ENCODE measurements around the gene MROH7. TPM values are rescaled to one million over a fixed set of nuclear protein-coding genes. Genes with fewer than 3 reads are reported as not detected.

MROH7 gene
- total and polyA plus RNA-seq, 4 donors: 2.1 to 42.3 (median 14.7) TPM

DNA sequence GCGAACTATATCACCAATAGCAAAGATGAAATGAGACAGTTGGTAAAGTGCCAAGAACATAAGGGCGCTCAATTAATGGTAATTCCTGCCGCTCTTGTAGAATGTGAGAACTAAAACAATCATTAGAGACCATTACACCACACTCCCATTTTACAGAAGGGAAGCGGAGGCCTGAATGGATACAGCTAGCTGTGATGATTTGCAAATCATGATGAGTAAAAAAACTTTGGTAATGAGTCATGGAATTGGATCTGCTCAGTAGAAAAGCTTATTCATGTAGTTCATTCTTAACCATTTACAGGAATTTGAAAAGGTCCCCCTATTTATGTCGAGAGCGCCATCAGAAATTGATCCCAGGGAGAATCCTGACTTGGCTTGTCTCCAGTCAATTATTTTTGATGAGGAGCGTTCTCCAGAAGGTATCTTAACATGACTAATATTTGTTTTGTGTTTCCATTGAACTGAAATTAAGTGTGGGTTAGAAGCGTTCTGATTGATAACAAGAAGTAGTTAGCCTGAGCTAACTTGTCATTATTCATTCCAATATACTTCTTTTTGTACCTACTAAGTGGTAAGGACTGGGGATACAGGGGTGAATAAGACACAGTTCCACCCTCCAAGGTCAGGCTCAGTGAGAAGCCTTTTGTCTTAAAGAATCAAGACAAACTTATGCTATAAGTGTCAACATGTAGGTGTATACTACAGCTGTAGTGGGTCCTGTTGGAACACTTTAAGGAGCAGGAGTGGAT lies 74.9 kb downstream of the MROH7 start:
- Histone ChIP-seq H3K27ac (ENCODE audit: low read depth in 1 of 2, low read length in 2 of 2) (no peak overlapping the region), H3K4me1 (ENCODE audit: control insufficient read depth in 1 of 2, insufficient read depth in 2 of 2, low read length in 2 of 2) (no peaks in the 10 kb centered on the region), H3K27me3 (ENCODE audit: control insufficient read depth in 1 of 2, insufficient read depth in 2 of 2, low read length in 1 of 2) (no peaks in the 10 kb centered on the region), H3K36me3 (ENCODE audit: control insufficient read depth in 1 of 2, insufficient read depth in 2 of 2, low read length in 1 of 2) (no peaks in the 10 kb centered on the region), H3K9me3 (ENCODE audit: control insufficient read depth, low read length) (no peaks in the 10 kb centered on the region), H3K4me3 (ENCODE audit: low read length in 2 of 2) (peak overlapping the region; percentile 55 to 67)
- intact Hi-C loops (cut with DNase I): loop anchor here (10.0 kb wide), 2 partner anchors 172 to 222 kb away; partner anchors contain the start of gene ACOT11 (in 1 of the 2)
- DNase-seq (no peak), ATAC-seq (ENCODE audit: low FRiP score) (no peak)
- WGBS, 2 donors: 41 to 48% methylated on average over 8 of the region's 8 CpGs

DNA sequence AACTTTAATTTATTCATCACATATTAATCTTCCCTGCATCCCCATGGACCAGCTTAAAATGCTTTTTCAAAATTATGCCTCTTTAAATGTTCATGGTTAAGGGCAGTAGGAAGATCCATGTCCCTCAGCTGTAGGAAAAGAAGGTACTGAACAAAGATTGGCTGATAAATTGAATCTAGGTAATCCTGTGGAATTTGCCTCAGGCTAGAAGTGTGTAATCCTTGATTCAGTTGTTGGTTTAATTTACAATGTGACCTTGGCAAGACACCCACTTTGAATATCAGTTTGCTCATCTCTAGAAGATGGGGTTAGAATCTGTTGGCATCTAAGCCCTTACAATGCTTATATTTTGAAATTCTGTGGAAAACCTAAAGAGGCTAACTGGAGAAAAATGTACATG lies 80.1 kb downstream of the MROH7 start:
- Histone ChIP-seq H3K4me1 (ENCODE audit: control insufficient read depth in 1 of 2, insufficient read depth in 2 of 2, low read length in 2 of 2) (no peaks in the 10 kb centered on the region), H3K9me3 (ENCODE audit: control insufficient read depth, low read length) (no peaks in the 10 kb centered on the region), H3K27me3 (ENCODE audit: control insufficient read depth in 1 of 2, insufficient read depth in 2 of 2, low read length in 1 of 2) (no peaks in the 10 kb centered on the region), H3K36me3 (ENCODE audit: control insufficient read depth in 1 of 2, insufficient read depth in 2 of 2, low read length in 1 of 2) (peaks cover 3 to 9% of the 10 kb centered on the region in 2 donors), H3K4me3 (ENCODE audit: low read length in 2 of 2) (no peak overlapping the region), H3K27ac (ENCODE audit: low read depth in 1 of 2, low read length in 2 of 2) (no peak overlapping the region)
- DNase-seq (no peak), ATAC-seq (ENCODE audit: low FRiP score) (no peak)
- intact Hi-C loops (cut with DNase I): no loop called here

DNA sequence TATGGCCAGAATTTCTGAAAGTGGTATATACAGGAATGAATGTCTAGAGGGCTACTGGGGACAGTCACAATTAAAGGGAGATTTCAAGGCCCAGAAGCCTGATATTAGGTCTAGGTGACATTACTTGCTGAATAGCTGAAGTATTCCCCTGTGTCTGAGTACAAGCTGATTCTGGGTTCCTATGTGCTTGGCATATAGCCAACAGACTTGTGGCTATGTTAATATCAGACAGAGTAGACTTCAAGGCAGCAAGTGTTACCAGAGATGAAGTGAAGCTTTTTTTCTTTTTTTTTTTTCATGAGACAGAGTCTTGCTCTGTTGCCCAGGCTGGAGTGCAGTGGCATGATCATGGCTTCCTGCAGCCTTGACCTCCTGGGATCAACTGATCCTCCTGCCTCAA lies 82.4 kb downstream of the MROH7 start:
- intact Hi-C loops (cut with DNase I): no loop called here
- no peak for DNase-seq
- Histone ChIP-seq H3K4me1 (ENCODE audit: control insufficient read depth in 1 of 2, insufficient read depth in 2 of 2, low read length in 2 of 2) (no peaks in the 10 kb centered on the region), H3K27ac (ENCODE audit: low read depth in 1 of 2, low read length in 2 of 2) (no peak overlapping the region), H3K9me3 (ENCODE audit: control insufficient read depth, low read length) (no peaks in the 10 kb centered on the region), H3K4me3 (ENCODE audit: low read length in 2 of 2) (no peak overlapping the region), H3K36me3 (ENCODE audit: control insufficient read depth in 1 of 2, insufficient read depth in 2 of 2, low read length in 1 of 2) (peaks cover 3 to 10% of the 10 kb centered on the region in 2 donors), H3K27me3 (ENCODE audit: control insufficient read depth in 1 of 2, insufficient read depth in 2 of 2, low read length in 1 of 2) (no peaks in the 10 kb centered on the region)
- no peak for ATAC-seq (ENCODE audit: low FRiP score)

GRCh38 chr1:54724771-54725170 lies 83.2 kb downstream of the MROH7 start:
- Histone ChIP-seq H3K4me3 (ENCODE audit: low read length in 2 of 2) (no peak overlapping the region), H3K27me3 (ENCODE audit: control insufficient read depth in 1 of 2, insufficient read depth in 2 of 2, low read length in 1 of 2) (no peaks in the 10 kb centered on the region), H3K4me1 (ENCODE audit: control insufficient read depth in 1 of 2, insufficient read depth in 2 of 2, low read length in 2 of 2) (no peaks in the 10 kb centered on the region), H3K27ac (ENCODE audit: low read depth in 1 of 2, low read length in 2 of 2) (no peak overlapping the region), H3K9me3 (ENCODE audit: control insufficient read depth, low read length) (no peaks in the 10 kb centered on the region), H3K36me3 (ENCODE audit: control insufficient read depth in 1 of 2, insufficient read depth in 2 of 2, low read length in 1 of 2) (peaks cover 3 to 13% of the 10 kb centered on the region in 2 donors)
- intact Hi-C loops (cut with DNase I): no loop called here
- DNase-seq (no peak), ATAC-seq (ENCODE audit: low FRiP score) (no peak)
- WGBS, 2 donors: 89 to 100% methylated on average over 1 of the region's 1 CpG

DNA sequence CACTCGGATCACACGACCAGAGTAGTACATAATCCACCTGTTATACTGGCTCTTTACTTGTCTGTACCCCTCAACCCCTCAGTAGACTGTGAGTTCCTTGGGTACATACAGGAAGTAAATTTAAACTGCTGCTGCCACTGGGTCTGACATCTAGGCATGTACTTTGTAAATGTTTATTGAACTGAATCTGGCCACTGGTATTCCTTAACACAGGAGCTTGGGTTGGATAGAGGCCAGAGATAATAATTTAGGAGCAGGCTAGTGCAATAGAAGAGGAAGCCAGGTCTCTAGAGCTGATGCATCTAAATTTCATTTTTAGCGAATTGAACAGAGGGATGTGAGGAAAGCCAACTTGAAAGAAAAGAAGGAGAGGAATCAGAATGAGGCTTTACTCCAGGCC lies 86.4 kb downstream of the MROH7 start:
- no peaks in the 10 kb centered on the region for H3K4me1 ChIP-seq (ENCODE audit: control insufficient read depth in 1 of 2, insufficient read depth in 2 of 2, low read length in 2 of 2)
- H3K9me3 ChIP-seq (ENCODE audit: control insufficient read depth, low read length): no peaks in the 10 kb centered on the region
- peak overlapping the region in 1 of 2 donors; percentile 19 for H3K27ac ChIP-seq (ENCODE audit: low read depth in 1 of 2, low read length in 2 of 2)
- DNase-seq: no peak
- intact Hi-C loops (cut with DNase I): no loop called here
- ATAC-seq (ENCODE audit: low FRiP score): no peak
- H3K4me3 ChIP-seq (ENCODE audit: low read length in 2 of 2): no peak overlapping the region
- peaks cover 2 to 9% of the 10 kb centered on the region in 2 donors for H3K36me3 ChIP-seq (ENCODE audit: control insufficient read depth in 1 of 2, insufficient read depth in 2 of 2, low read length in 1 of 2)
- no peaks in the 10 kb centered on the region for H3K27me3 ChIP-seq (ENCODE audit: control insufficient read depth in 1 of 2, insufficient read depth in 2 of 2, low read length in 1 of 2)
- WGBS, 2 donors: 45 to 52% methylated on average over 3 of the region's 3 CpGs

- Histone ChIP-seq H3K9me3 (ENCODE audit: control insufficient read depth, low read length) (no peaks in the 10 kb centered on the region), H3K36me3 (ENCODE audit: control insufficient read depth in 1 of 2, insufficient read depth in 2 of 2, low read length in 1 of 2) (peaks cover 0 to 10% of the 10 kb centered on the region in 2 donors), H3K27ac (ENCODE audit: low read depth in 1 of 2, low read length in 2 of 2) (no peak overlapping the region), H3K4me3 (ENCODE audit: low read length in 2 of 2) (no peak overlapping the region), H3K27me3 (ENCODE audit: control insufficient read depth in 1 of 2, insufficient read depth in 2 of 2, low read length in 1 of 2) (no peaks in the 10 kb centered on the region), H3K4me1 (ENCODE audit: control insufficient read depth in 1 of 2, insufficient read depth in 2 of 2, low read length in 2 of 2) (no peaks in the 10 kb centered on the region)
- 95% methylated on average over 5 of the region's 5 CpGs for WGBS, 2 donors
- DNase-seq (no peak), ATAC-seq (ENCODE audit: low FRiP score) (no peak)
- intact Hi-C loops (cut with DNase I): no loop called here
Observed at GRCh38 chr1:54736685-54737084, 95.1 kb downstream of the MROH7 start.

GRCh38 chr1:54738244-54738643 lies 96.7 kb downstream of the MROH7 start:
- Histone ChIP-seq H3K9me3 (ENCODE audit: control insufficient read depth, low read length) (no peaks in the 10 kb centered on the region), H3K27ac (ENCODE audit: low read depth in 1 of 2, low read length in 2 of 2) (no peak overlapping the region), H3K4me3 (ENCODE audit: low read length in 2 of 2) (no peak overlapping the region), H3K4me1 (ENCODE audit: control insufficient read depth in 1 of 2, insufficient read depth in 2 of 2, low read length in 2 of 2) (no peaks in the 10 kb centered on the region), H3K27me3 (ENCODE audit: control insufficient read depth in 1 of 2, insufficient read depth in 2 of 2, low read length in 1 of 2) (no peaks in the 10 kb centered on the region), H3K36me3 (ENCODE audit: control insufficient read depth in 1 of 2, insufficient read depth in 2 of 2, low read length in 1 of 2) (peaks cover 0 to 13% of the 10 kb centered on the region in 2 donors)
- intact Hi-C loops (cut with DNase I): no loop called here
- ATAC-seq (ENCODE audit: low FRiP score): no peak
- WGBS, 2 donors: 92 to 93% methylated on average over 6 of the region's 6 CpGs
- DNase-seq: no peak

DNA sequence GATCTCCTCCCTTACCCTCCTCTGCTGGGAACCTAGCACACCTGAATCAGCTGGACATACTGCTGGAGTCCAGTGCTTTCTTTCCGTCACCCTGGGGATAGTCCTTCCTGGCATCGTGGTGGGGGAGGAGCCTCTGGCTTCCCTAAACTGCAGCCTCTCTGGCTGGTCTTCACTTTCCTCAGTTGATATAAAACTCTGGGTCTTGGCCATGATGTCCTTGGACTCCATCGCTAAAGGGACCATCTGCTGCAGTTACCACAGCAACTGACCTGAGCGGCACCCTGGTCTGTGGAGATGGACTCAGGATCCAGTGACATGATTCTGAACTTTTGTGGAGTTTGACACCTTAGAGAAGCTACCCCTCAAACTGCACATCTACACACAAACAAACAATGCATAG lies 99.9 kb downstream of the MROH7 start:
- intact Hi-C loops (cut with DNase I): no loop called here
- no peaks in the 10 kb centered on the region for H3K4me1 ChIP-seq (ENCODE audit: control insufficient read depth in 1 of 2, insufficient read depth in 2 of 2, low read length in 2 of 2)
- H3K4me3 ChIP-seq (ENCODE audit: low read length in 2 of 2): no peak overlapping the region
- H3K27ac ChIP-seq (ENCODE audit: low read depth in 1 of 2, low read length in 2 of 2): no peak overlapping the region
- WGBS, 2 donors: 78 to 83% methylated on average over 4 of the region's 4 CpGs
- H3K9me3 ChIP-seq (ENCODE audit: control insufficient read depth, low read length): no peaks in the 10 kb centered on the region
- peaks cover 0 to 13% of the 10 kb centered on the region in 2 donors for H3K36me3 ChIP-seq (ENCODE audit: control insufficient read depth in 1 of 2, insufficient read depth in 2 of 2, low read length in 1 of 2)
- no peak for DNase-seq
- no peak for ATAC-seq (ENCODE audit: low FRiP score)
- H3K27me3 ChIP-seq (ENCODE audit: control insufficient read depth in 1 of 2, insufficient read depth in 2 of 2, low read length in 1 of 2): no peaks in the 10 kb centered on the region

DNA sequence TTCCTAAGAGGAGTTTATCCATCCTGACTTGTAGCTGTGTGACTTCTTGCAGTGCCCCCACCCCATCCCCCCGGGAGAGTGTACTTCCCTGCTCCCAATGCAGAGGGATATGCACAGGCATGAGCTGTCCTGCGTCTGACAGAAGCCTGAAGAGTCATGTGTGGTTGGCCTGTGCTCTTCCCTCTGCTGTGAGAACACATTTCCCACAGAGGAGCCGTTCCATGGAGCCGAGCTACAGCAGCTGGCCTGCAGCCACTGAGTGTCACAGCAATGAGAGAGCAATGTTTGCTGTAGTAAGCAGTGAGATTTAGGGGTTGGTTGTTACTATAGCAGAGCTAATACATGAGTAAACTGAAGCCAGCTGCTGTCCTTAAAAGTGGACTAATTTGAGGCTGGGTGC lies 100.7 kb downstream of the MROH7 start:
- intact Hi-C loops (cut with DNase I): no loop called here
- Histone ChIP-seq H3K27me3 (ENCODE audit: control insufficient read depth in 1 of 2, insufficient read depth in 2 of 2, low read length in 1 of 2) (no peaks in the 10 kb centered on the region), H3K4me1 (ENCODE audit: control insufficient read depth in 1 of 2, insufficient read depth in 2 of 2, low read length in 2 of 2) (no peaks in the 10 kb centered on the region), H3K36me3 (ENCODE audit: control insufficient read depth in 1 of 2, insufficient read depth in 2 of 2, low read length in 1 of 2) (peaks cover 0 to 13% of the 10 kb centered on the region in 2 donors), H3K4me3 (ENCODE audit: low read length in 2 of 2) (no peak overlapping the region), H3K27ac (ENCODE audit: low read depth in 1 of 2, low read length in 2 of 2) (no peak overlapping the region), H3K9me3 (ENCODE audit: control insufficient read depth, low read length) (no peaks in the 10 kb centered on the region)
- DNase-seq: no peak
- no peak for ATAC-seq (ENCODE audit: low FRiP score)
- 53 to 62% methylated on average over 4 of the region's 4 CpGs for WGBS, 2 donors
